ENCODE data around the gene INPP5A. TPM values are rescaled to one million over a fixed set of nuclear protein-coding genes. Genes with fewer than 3 reads are reported as not detected.
"Not testable (repeated sequence)": the region's sequence is repeated elsewhere in the genome, so short reads cannot be mapped to it uniquely, and the experiment has no call there.

INPP5A gene
- total and polyA plus RNA-seq, 10 of the 15 experiments (the other 5 are each of a cell fraction or from before 2014, with no cell fraction given) = 0.52 to 15.0 (median 6.3) TPM

DNA sequence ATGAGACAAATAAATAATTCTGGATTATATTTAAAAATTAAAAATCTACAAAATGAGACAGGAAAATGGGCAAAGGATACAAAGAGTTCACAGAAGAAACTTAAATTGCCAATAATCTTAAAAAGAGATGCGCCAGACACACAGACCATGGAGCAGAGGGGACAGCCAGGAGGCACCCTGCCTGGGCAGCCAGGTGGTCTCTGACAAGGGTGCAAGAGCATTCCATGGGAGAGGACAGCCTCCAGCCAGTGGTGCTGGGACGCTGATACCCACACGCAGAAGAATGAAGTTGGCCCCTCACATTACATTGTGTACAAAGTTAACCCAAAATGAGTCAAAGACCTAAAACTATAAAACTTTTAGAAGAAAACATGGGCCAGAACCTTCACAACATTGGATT, 142.1 kb downstream of the INPP5A start:
- POLR2A ChIA-PET = no interaction called here
- intact Hi-C loops (cut with micrococcal nuclease; ENCODE audit: unreplicated experiment) (no loop called here), in situ Hi-C loops (cut with MboI) (no loop called here)
- RAD21 ChIA-PET (ENCODE audit: unreplicated experiment) = no interaction called here
- SMC1A ChIA-PET (ENCODE audit: uncharacterized antibody, unreplicated experiment) = no interaction called here
- Histone ChIP-seq H2AFZ (ENCODE audit: control insufficient read depth, low read depth, low read length) (no peak overlapping the region), H3K27ac (ENCODE audit: control insufficient read depth, insufficient read depth) (no peak overlapping the region), H3K27me3 (replicated peaks in 1 of 2; ENCODE audit: control insufficient read depth in 2 of 2, insufficient read depth in 2 of 2, low read length in 1 of 2) (no peaks in the 10 kb centered on the region), H4K20me1 (ENCODE audit: control insufficient read depth, insufficient read depth) (no peaks in the 10 kb centered on the region), H3K4me1 (ENCODE audit: control insufficient read depth, insufficient read depth, low read length) (no peaks in the 10 kb centered on the region), H3K4me3 (no peak overlapping the region), H3K36me3 (ENCODE audit: control insufficient read depth in 2 of 2, insufficient read depth in 2 of 2, low read length in 1 of 2) (no peaks in the 10 kb centered on the region; a peak in 1 of 4 replicates), H3K79me2 (ENCODE audit: control insufficient read depth, insufficient read depth, low read length) (no peaks in the 10 kb centered on the region), H3K4me2 (ENCODE audit: control insufficient read depth, insufficient read depth) (no peak overlapping the region), H3K9ac (ENCODE audit: control insufficient read depth, insufficient read depth, low read length) (no peak overlapping the region), H3K9me3 (replicated peaks; ENCODE audit: control insufficient read depth, insufficient read depth, low read length) (no peaks in the 10 kb centered on the region)
- TF ChIP-seq STAT1 (conservative IDR thresholded peaks at IDR 0.05) (no peak), NR2C2 (IDR thresholded peaks at IDR 0.05; ENCODE audit: borderline replicate concordance, control insufficient read depth, insufficient read length, low read depth) (no peak), FOXK2 (IDR thresholded peaks at IDR 0.05) (no peak), GABPA (IDR thresholded peaks at IDR 0.05; ENCODE audit: low read depth) (no peak), ESRRA (IDR thresholded peaks at IDR 0.05; ENCODE audit: low read length) (no peak), KLF5 (IDR thresholded peaks at IDR 0.05; ENCODE audit: partially characterized antibody) (no peak), RCOR1 (conservative IDR thresholded peaks at IDR 0.05; ENCODE audit: low read depth, low read length) (no peak)
- TF ChIP-seq, protein P1, sequence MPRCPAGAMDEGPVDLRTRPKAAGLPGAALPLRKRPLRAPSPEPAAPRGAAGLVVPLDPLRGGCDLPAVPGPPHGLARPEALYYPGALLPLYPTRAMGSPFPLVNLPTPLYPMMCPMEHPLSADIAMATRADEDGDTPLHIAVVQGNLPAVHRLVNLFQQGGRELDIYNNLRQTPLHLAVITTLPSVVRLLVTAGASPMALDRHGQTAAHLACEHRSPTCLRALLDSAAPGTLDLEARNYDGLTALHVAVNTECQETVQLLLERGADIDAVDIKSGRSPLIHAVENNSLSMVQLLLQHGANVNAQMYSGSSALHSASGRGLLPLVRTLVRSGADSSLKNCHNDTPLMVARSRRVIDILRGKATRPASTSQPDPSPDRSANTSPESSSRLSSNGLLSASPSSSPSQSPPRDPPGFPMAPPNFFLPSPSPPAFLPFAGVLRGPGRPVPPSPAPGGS (IDR thresholded peaks at IDR 0.05; ENCODE audit: borderline replicate concordance, insufficient read depth, low read depth, low read length, poor library complexity, severe bottlenecking) = no peak
- TF ChIP-seq, protein P2, sequence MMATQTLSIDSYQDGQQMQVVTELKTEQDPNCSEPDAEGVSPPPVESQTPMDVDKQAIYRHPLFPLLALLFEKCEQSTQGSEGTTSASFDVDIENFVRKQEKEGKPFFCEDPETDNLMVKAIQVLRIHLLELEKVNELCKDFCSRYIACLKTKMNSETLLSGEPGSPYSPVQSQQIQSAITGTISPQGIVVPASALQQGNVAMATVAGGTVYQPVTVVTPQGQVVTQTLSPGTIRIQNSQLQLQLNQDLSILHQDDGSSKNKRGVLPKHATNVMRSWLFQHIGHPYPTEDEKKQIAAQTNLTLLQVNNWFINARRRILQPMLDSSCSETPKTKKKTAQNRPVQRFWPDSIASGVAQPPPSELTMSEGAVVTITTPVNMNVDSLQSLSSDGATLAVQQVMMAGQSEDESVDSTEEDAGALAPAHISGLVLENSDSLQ (IDR thresholded peaks at IDR 0.05) = no peak
- TF ChIP-seq, protein P3, sequence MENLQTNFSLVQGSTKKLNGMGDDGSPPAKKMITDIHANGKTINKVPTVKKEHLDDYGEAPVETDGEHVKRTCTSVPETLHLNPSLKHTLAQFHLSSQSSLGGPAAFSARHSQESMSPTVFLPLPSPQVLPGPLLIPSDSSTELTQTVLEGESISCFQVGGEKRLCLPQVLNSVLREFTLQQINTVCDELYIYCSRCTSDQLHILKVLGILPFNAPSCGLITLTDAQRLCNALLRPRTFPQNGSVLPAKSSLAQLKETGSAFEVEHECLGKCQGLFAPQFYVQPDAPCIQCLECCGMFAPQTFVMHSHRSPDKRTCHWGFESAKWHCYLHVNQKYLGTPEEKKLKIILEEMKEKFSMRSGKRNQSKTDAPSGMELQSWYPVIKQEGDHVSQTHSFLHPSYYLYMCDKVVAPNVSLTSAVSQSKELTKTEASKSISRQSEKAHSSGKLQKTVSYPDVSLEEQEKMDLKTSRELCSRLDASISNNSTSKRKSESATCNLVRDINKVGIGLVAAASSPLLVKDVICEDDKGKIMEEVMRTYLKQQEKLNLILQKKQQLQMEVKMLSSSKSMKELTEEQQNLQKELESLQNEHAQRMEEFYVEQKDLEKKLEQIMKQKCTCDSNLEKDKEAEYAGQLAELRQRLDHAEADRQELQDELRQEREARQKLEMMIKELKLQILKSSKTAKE (IDR thresholded peaks at IDR 0.05; ENCODE audit: low read depth, poor library complexity, severe bottlenecking) = no peak
- TF ChIP-seq, protein P4, sequence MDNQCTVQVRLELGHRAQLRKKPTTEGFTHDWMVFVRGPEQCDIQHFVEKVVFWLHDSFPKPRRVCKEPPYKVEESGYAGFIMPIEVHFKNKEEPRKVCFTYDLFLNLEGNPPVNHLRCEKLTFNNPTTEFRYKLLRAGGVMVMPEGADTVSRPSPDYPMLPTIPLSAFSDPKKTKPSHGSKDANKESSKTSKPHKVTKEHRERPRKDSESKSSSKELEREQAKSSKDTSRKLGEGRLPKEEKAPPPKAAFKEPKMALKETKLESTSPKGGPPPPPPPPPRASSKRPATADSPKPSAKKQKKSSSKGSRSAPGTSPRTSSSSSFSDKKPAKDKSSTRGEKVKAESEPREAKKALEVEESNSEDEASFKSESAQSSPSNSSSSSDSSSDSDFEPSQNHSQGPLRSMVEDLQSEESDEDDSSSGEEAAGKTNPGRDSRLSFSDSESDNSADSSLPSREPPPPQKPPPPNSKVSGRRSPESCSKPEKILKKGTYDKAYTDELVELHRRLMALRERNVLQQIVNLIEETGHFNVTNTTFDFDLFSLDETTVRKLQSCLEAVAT (IDR thresholded peaks at IDR 0.05) = no peak
- CTCF ChIA-PET = no interaction called here
- no peak for DNase-seq (ENCODE audit: low read depth, low spot score)
- no TSS peak for BruUV-seq (replicated peaks)
- FAIRE-seq = no peak
- whole genome bisulfite sequencing (ENCODE audit: insufficient coverage, insufficient replicate concordance, low lambda C conversion rate, missing lambda C conversion rate) = 79% methylated on average over 3 of the region's 3 CpGs
- no peak for ATAC-seq

DNA sequence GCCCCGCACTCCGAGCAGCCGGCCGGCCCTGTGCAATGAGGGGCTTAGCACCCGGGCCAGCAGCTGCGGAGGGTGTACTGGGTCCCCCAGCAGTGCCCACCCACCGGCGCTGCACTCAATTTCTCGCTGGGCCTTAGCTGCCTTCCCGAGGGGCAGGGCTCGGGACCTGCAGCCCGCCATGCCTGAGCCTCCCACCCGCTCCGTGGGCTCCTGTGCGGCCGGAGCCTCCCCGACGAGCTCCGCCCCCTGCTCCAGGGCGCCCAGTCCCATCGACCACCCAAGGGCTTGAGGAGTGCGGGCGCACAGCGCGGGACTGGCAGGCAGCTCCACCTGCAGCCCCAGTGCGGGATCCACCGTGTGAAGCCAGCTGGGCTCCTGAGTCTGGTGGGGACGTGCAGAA, 143.2 kb downstream of the INPP5A start:
- in situ Hi-C loops (cut with MboI); RAD21 ChIA-PET (ENCODE audit: unreplicated experiment): not testable (repeated sequence)
- WGBS (ENCODE audit: insufficient coverage, insufficient replicate concordance, low lambda C conversion rate, missing lambda C conversion rate) = 87% methylated on average over 16 of the region's 28 CpGs

More for the DNA sequence above, 143.2 kb downstream of the INPP5A start:
- CTCF ChIA-PET; FAIRE-seq; intact Hi-C loops (cut with micrococcal nuclease; ENCODE audit: unreplicated experiment); SMC1A ChIA-PET (ENCODE audit: uncharacterized antibody, unreplicated experiment); H3K27me3 ChIP-seq (replicated peaks in 1 of 2; ENCODE audit: control insufficient read depth in 2 of 2, insufficient read depth in 2 of 2, low read length in 1 of 2); H3K9me3 ChIP-seq (replicated peaks; ENCODE audit: control insufficient read depth, insufficient read depth, low read length); H4K20me1 ChIP-seq (ENCODE audit: control insufficient read depth, insufficient read depth); H3K4me1 ChIP-seq (ENCODE audit: control insufficient read depth, insufficient read depth, low read length); H3K36me3 ChIP-seq (ENCODE audit: control insufficient read depth in 2 of 2, insufficient read depth in 2 of 2, low read length in 1 of 2); H2AFZ ChIP-seq (ENCODE audit: control insufficient read depth, low read depth, low read length); H3K4me2 ChIP-seq (ENCODE audit: control insufficient read depth, insufficient read depth); POLR2A ChIA-PET; H3K79me2 ChIP-seq (ENCODE audit: control insufficient read depth, insufficient read depth, low read length); H3K27ac ChIP-seq (ENCODE audit: control insufficient read depth, insufficient read depth); ATAC-seq; DNase-seq (ENCODE audit: low read depth, low spot score); H3K4me3 ChIP-seq; BruUV-seq (replicated peaks); H3K9ac ChIP-seq (ENCODE audit: control insufficient read depth, insufficient read depth, low read length): not testable (repeated sequence)

All from GM12878 (cell line).